Uterus (tissue), 4 donors: Measurements from ENCODE around the gene NANOS1. TPM values are rescaled to one million over a fixed set of nuclear protein-coding genes. Genes with fewer than 3 reads are reported as not detected.

Experiments used
- DNase-seq, 2 donors: peaks; one replicate each; pipeline ENCODE4 v3.0.0-alpha.2; 2019 to 2020
- H3K27ac ChIP-seq, 2 donors: fragments of 200-600 bp; sonication (generic); 1 replicate in 1 of 2; 2 replicates in 1 of 2; pipeline ENCODE4 v1.5.1; 2016 to 2018
- H3K27me3 ChIP-seq, 2 donors: fragments of 200-600 bp; sonication (generic); one replicate each; pipeline ENCODE4 v1.5.1; 2018 to 2019; ENCODE audit warnings: control low read depth in 1 of 2
- H3K36me3 ChIP-seq, 2 donors: fragments of 200-600 bp; sonication (generic); one replicate each; pipeline ENCODE4 v1.5.1; 2019; ENCODE audit warnings: control low read depth in 1 of 2
- H3K4me1 ChIP-seq, 2 donors: fragments of 200-600 bp; sonication (generic); one replicate each; pipeline ENCODE4 v1.5.1; 2018 to 2019; ENCODE audit warnings: control low read depth in 1 of 2
- H3K4me3 ChIP-seq, 2 donors: fragments of 200-600 bp; sonication (generic); 1 replicate in 1 of 2; 2 replicates in 1 of 2; pipeline ENCODE4 v1.5.1; 2018 to 2019; ENCODE audit warnings: mild to moderate bottlenecking in 1 of 2
- H3K9me3 ChIP-seq, 2 donors: fragments of 200-600 bp; sonication (generic); one replicate each; pipeline ENCODE4 v1.5.1; 2019; ENCODE audit warnings: control low read depth in 1 of 2
- POLR2A ChIP-seq, 2 donors: fragments of 450-650 bp; IDR thresholded peaks; one replicate each; pipeline ENCODE4 v1.6.1; 2016; ENCODE audit warnings: antibody characterized with exemption in 2 of 2, mild to moderate bottlenecking in 1 of 2, moderate library complexity in 1 of 2
- intact Hi-C: fragments of 100-400 bp; cut with DNase I; formaldehyde crosslinking; loops from one replicate; pipeline ENCODE4 v1.15.1; 2023; ENCODE audit warnings: low total_unique reads
- total RNA-seq, 4 donors: library from RNA; depleted of rRNA in 3 of 4; stranded (reverse); fragments of >200 nt in 3 of 4; gene quantifications; one replicate each; pipeline versions ENCODE4 v1.1.0 to v1.2.4, GENCODE V29; 2014 to 2023
- TF ChIP-seq, protein P1 (sequence below), 4 experiments: fragments of 200-600 bp in 2 of 4; fragments of 450-650 bp in 2 of 4; sonication (generic) in 2 of 4; IDR thresholded peaks; one replicate each; pipeline ENCODE4 v1.5.1; 2016 to 2019; ENCODE audit warnings: antibody characterized with exemption in 4 of 4, mild to moderate bottlenecking in 2 of 4, moderate library complexity in 1 of 4
- donor health status: DM: yes; HTN: yes; CAD: no.

The NANOS1 gene
- total RNA-seq, 4 donors from 2014 or later, result 0.29 to 4.5 (median 2.1) TPM

- Histone ChIP-seq H3K27ac (peak overlapping the region; percentile 11 to 26), H3K4me3 (no peak overlapping the region), H3K36me3 (no peaks in the 10 kb centered on the region), H3K9me3 (no peaks in the 10 kb centered on the region), H3K4me1 (no peaks in the 10 kb centered on the region), H3K27me3 (no peaks in the 10 kb centered on the region)
- no peak for DNase-seq
- no peak for TF ChIP-seq POLR2A (IDR thresholded peaks at IDR 0.05)
- TF ChIP-seq, protein P1, sequence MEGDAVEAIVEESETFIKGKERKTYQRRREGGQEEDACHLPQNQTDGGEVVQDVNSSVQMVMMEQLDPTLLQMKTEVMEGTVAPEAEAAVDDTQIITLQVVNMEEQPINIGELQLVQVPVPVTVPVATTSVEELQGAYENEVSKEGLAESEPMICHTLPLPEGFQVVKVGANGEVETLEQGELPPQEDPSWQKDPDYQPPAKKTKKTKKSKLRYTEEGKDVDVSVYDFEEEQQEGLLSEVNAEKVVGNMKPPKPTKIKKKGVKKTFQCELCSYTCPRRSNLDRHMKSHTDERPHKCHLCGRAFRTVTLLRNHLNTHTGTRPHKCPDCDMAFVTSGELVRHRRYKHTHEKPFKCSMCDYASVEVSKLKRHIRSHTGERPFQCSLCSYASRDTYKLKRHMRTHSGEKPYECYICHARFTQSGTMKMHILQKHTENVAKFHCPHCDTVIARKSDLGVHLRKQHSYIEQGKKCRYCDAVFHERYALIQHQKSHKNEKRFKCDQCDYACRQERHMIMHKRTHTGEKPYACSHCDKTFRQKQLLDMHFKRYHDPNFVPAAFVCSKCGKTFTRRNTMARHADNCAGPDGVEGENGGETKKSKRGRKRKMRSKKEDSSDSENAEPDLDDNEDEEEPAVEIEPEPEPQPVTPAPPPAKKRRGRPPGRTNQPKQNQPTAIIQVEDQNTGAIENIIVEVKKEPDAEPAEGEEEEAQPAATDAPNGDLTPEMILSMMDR (IDR thresholded peaks at IDR 0.05), result no peak
- intact Hi-C loops, result no loop called here
These were observed 22.3 kb upstream of the NANOS1 start for GRCh38 chr10:119007211-119007574.

- Histone ChIP-seq H3K36me3 (no peaks in the 10 kb centered on the region), H3K27ac (no peak overlapping the region), H3K9me3 (no peaks in the 10 kb centered on the region), H3K4me1 (peaks cover 0 to 2% of the 10 kb centered on the region in 2 donors), H3K4me3 (no peak overlapping the region), H3K27me3 (no peaks in the 10 kb centered on the region)
- DNase-seq, result no peak
- TF ChIP-seq, protein P1 (IDR thresholded peaks at IDR 0.05), result no peak
- no peak for TF ChIP-seq POLR2A (IDR thresholded peaks at IDR 0.05)
- intact Hi-C loops, result no loop called here
These were observed 8.9 kb upstream of the NANOS1 start for GRCh38 chr10:119020627-119020946.

DNA sequence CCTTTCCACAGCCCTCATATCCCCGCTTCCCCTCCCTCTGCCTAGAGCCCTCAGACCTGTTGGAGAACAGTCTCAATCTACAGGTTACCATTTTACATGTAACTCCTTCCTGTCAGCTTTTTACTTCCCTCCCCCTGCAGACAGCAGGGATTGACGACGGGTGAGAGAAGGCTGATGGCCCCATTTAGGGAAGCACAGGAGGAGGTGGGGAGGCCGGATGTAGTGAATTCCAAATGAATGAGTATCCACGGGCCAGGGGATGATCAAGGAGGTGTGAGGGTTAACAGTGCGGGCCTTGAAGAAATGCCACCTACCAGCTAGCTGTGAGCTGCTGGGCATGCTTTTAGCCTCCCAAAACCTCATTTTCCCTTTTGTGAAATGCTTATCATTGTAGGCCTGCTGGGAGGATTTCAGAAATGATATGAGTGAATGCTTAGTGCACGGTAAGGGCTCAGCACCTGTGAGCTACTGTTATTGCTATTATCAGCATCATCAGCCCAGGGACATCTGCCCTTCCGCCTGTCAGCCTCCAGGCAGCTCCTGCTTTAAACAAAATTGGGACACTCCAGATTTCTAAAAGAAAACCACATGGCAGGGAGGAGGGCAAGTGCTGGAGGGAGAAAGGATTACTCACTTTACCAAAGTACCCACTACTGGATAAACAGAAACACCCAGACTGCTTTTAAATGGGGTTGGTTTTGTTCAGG, 6.5 kb upstream of the NANOS1 start:
- H3K4me1 ChIP-seq, result peaks cover 0 to 7% of the 10 kb centered on the region in 2 donors
- DNase-seq, result no peak
- H3K27me3 ChIP-seq, result no peaks in the 10 kb centered on the region
- TF ChIP-seq POLR2A (IDR thresholded peaks at IDR 0.05), result no peak
- TF ChIP-seq, protein P1 (IDR thresholded peaks at IDR 0.05), result no peak
- H3K27ac ChIP-seq, result no peak overlapping the region
- H3K4me3 ChIP-seq, result no peak overlapping the region
- no peaks in the 10 kb centered on the region for H3K9me3 ChIP-seq
- H3K36me3 ChIP-seq, result no peaks in the 10 kb centered on the region
- intact Hi-C loops, result no loop called here

DNA sequence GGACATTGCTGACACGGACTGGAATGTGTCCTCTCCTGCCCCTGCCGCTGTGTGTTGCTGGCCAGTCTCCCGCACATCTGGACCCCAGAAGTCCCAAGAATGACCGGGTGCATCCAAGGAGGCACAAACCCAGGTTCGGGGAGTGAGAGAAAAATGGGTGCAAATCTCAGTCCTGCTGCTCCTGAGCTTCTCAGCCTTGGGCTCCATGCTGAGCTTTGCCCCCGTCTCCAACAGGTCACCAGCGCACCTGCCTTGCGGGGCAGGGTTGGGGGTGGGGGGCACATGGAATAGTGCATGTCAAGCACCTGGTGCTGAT, 6.0 kb upstream of the NANOS1 start:
- no peak overlapping the region for H3K27ac ChIP-seq
- intact Hi-C loops, result no loop called here
- H3K9me3 ChIP-seq, result no peaks in the 10 kb centered on the region
- TF ChIP-seq, protein P1 (IDR thresholded peaks at IDR 0.05), result no peak
- TF ChIP-seq POLR2A (IDR thresholded peaks at IDR 0.05), result no peak
- no peaks in the 10 kb centered on the region for H3K27me3 ChIP-seq
- H3K4me3 ChIP-seq, result no peak overlapping the region
- peaks cover 0 to 7% of the 10 kb centered on the region in 2 donors for H3K4me1 ChIP-seq
- H3K36me3 ChIP-seq, result no peaks in the 10 kb centered on the region
- no peak for DNase-seq

DNA sequence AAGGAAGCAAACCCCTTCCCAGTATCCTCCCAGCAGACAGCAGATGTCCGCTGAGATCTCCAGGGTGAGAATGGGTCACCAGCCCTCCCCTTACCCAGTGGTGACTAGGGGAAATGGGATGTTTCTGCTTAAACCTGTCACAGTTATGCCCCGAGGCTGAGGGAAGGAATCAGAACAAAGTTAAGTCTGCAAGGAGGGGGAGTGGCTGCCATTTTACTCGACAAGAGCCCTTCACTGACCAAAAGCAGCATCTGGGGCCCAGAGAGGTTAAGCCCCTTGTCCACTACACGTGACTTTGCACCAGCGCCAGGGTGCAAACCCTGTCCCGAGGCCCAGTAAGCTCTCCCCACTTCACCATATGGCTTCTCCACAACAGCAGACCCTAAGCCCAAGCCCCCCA, 4.6 kb upstream of the NANOS1 start:
- intact Hi-C loops, result no loop called here
- peak overlapping the region in 1 of 2 donors; percentile 35 for H3K27ac ChIP-seq
- no peak for DNase-seq

More for the DNA sequence above, 4.6 kb upstream of the NANOS1 start:
- H3K4me3 ChIP-seq, result no peak overlapping the region
- TF ChIP-seq, protein P1 (IDR thresholded peaks at IDR 0.05), result no peak
- TF ChIP-seq POLR2A (IDR thresholded peaks at IDR 0.05), result no peak
- H3K36me3 ChIP-seq, result no peaks in the 10 kb centered on the region
- peaks cover 0 to 7% of the 10 kb centered on the region in 2 donors for H3K4me1 ChIP-seq
- H3K9me3 ChIP-seq, result no peaks in the 10 kb centered on the region
- H3K27me3 ChIP-seq, result no peaks in the 10 kb centered on the region
